Measurements from ENCODE around the gene RASSF4.
A peak's percentile ranks its signal among the peaks of the same experiment; 100 is the strongest.

Gene RASSF4

DNA sequence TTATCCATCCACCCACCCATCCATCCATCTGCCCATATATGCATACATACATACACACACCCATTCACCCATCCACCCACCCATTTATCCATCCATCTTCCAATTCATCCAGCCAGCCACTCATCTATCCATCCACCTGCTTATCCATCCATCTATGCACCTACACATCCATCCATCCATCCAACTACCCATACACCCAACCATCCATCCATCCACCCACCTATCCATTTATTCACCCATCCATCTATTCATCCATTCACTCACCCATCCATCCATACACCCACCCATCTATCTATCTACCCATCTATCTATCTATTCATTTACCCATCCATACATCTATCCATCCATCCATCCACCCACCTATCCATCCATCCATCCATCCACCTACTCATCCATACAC lies 31.1 kb upstream of the RASSF4 start:
- no peak for DNase-seq

DNA sequence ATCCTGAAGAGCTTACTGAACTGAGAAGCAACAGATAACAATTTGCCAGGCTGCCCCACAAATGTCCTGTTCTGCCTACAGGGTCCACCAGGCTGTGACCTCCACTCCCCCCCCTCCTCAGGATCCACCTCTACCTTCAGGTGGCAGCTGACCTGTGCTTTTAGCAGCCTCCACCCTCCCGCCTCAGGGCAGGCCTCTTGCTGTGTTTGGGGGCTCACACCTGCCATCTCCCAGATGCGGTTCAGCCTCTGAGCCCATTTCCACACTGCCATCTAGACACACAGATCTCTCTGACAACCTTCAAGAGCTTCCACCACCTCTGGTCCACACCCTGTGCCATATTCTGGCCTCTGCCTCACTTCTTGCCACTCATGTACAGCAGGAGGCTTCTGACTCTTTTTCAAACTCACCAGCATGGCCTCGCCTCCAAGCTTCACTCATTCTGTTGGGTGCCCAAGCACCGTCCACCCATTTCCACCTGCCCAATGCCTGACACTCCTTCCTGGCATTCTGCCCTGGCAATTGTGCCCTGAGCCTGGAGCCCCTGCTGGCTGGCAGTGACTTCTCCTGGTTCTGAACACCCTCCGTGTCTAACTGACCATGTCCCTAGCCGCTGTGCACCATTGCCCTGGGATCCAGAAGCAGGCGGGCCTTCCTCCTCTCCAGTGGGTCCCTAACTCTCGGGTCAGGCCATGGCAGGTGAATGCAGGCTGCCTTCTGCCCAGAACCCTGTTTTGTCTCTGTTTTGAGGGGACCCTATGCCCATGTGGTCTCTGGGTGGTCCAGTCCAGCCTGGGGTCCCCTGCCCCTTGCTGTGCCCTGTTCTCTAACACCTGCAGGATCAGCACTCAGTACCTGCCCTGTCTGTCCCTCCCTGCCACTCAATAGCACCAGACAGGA lies 30.0 kb upstream of the RASSF4 start:
- no peak for DNase-seq

- no peak for DNase-seq
Observed at GRCh38 chr10:44930904-44931620, 28.5 kb upstream of the RASSF4 start.

GRCh38 chr10:44931621-44932516 lies 27.7 kb upstream of the RASSF4 start:
- no peak for DNase-seq

- DNase-seq: peak; percentile 76
Observed at GRCh38 chr10:44932517-44933450, 26.8 kb upstream of the RASSF4 start.

- DNase-seq: no peak
Observed at GRCh38 chr10:44933451-44934321, 25.9 kb upstream of the RASSF4 start.

- no peak for DNase-seq
Observed at GRCh38 chr10:44934416-44935200, 25.0 kb upstream of the RASSF4 start.

GRCh38 chr10:44935201-44935965 lies 24.2 kb upstream of the RASSF4 start:
- no peak for DNase-seq

DNA sequence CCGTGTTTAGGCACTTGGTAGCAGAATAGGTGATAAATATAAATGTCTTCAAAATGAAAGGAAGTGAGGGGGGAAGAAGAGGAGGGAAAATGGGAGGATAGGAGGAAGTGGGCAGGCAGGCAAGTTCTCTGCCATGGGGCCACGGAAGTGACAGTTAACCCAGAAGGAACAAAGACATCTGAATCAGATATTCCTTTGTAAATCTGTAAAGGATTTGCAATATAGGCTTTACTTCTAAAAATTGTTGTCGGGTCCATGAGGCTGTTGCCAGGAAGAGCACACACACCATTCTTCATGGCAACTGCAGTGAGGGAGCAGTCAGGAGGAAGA lies 23.7 kb upstream of the RASSF4 start:
- DNase-seq: no peak

GRCh38 chr10:44936314-44936975 lies 23.2 kb upstream of the RASSF4 start:
- DNase-seq: no peak

DNA sequence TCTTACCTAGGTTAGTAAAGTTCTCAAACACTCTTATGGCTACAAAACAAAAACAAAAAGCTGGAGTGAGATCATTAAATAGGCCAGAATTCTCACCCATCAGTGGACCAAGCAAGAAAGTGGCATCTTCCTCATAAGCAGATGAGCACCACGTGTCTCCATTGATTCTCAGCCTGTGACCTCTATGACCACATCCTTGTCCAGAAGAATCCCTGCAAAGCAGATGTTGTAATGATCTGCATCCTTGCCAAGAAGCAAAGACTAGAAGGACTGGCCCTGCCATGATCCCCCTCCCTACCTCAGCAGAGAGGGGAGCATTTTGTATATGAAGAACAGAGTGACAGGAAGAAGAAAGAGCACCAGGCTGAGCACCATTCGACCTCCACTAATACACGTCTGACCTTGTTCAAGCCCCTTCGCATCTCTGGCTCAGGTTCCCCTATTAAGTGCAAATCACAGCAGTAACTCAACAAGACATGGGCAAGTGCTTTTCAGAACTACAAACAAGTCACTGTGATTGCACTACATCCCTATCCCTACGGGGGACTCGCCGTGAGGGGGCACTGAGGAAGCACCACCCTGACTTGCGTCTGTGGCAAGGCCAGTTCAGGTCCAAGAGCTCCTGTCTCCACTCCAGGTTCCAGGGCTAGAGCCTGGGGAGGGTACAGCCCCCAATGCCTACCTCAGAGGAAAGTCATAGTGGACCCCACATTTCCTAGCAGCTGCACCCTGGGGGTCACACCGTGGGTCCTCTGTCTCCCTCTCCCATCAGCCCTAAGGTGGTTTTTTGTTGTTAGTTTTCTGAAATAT lies 22.2 kb upstream of the RASSF4 start:
- no peak for DNase-seq

- DNase-seq: no peak
Observed at GRCh38 chr10:44938956-44939355, 20.6 kb upstream of the RASSF4 start.

DNA sequence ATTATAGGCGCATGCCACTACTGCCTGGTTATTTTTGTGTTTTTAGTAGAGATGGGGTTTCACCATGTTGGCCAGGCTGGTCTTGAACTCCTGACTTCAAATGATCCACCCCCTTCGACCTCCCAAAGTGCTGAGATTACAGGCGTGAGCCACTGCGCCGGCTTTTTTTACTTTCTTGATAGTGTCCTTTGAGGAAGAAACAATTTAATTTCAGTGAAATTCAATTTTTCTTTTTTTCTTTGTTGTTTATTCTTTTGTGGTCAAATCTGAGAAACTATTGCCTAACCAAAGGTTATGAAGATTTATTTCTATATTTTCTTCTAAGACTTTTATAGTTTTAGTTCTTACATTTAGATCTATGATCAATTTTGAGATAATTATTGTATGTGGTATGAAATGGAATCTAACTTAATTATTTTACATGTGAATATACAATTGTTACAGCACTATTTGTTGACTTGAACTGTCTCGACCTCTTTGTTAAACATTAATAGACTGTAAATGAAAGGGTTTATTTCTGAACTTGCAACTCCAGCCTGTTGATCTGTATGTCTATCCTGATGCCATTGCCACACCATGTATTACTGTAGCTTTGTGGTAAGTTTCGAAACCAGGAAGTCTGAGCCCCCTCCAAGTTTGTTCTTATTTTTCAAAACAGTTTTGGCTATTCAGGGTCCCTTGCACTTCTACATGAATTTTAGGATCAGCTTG lies 19.8 kb upstream of the RASSF4 start:
- no peak for DNase-seq

- no peak for DNase-seq
Observed at GRCh38 chr10:44944354-44944753, 15.2 kb upstream of the RASSF4 start.

DNA sequence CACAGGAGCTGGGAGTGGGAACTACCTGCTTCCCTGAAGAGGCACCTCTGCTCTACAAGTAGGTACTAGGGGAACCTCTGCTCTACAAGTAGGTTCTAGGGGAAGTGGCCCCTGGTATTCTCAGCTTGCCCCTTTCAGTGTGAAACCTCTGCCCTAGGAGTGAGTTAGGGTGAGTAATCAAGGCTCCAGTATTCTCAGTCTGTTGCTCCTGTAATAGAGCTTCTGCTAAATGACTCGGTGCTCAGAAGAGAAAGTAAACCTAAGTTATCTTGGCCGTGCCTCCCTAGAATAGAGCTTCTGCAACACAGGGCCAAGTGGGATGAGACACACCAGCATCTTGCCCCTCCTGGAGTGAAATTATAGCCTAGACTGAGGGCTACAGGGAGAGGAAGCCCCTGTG lies 13.4 kb upstream of the RASSF4 start:
- no peak for DNase-seq

- no peak for DNase-seq
Observed at GRCh38 chr10:44947371-44948152, 12.0 kb upstream of the RASSF4 start.

DNA sequence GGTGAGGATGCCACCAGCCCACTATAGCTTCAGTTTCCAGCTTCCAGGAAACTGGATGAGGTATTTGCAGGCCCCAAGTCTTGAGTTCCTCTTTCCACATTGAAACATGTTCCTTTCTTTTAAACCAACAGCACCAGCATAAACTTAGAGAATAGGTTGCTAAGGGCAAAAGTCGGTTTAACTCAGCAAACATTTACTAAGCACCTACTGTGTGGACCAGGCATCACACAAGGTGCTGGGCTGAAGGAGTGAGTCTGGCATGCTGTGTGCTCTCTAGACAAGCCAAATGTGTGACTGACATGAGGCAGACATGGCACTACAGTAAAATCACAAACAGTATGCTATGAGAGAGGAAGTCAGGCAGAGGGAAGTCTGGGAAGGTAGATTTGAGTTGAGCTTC lies 11.0 kb upstream of the RASSF4 start:
- DNase-seq: no peak
